Measurements from ENCODE around the gene SCYL2.

DNA sequence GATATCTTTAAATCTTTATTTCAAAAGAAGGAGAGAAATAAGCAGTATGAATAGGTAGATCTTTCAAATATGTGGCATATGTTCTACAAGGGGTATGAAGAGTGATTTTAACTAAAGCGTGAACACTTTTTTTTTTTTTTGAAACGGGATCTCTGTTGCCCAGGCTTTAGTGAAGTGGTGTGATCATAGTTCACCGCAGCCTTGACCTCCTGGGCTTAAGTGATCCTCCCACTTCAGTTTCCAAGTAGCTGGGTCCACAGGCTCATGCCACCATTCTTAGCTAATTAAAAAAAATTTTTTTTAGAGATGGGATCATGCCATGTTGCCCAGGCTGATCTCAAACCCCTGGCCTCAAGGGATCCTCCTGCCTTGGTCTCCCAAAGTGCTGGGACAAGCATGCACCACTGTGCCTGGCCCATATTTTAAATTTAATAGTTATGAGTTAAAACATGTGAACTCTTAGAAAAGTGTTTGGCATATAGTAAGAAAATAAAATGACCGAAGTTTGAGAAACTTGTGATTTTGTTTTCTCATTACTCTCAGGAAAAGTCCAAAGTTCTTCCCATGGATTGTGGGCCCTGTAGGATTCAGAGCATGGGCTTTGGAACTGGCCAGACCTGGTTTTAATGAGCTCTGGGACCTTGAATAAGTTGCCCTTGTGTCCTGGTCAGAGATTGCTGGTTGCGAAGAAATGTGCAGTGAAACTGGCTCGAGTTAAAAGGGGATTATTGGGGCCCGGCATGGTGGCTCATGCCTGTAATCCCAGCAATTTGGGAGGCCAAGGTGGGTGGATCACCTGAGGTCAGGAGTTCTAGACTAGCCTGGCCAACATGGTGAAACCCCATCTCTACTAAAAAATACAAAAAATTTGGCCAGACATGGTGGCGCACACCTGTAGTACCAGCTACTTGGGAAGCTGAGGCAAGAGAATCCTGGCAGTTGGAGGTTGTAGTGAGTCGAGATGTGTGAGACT lies 116.9 kb downstream of the SCYL2 start:
- TF ChIP-seq CTCF (IDR thresholded peaks at IDR 0.05), result no peak
- no peak for TF ChIP-seq POLR2A (IDR thresholded peaks at IDR 0.05; ENCODE audit: low read depth)
- TF ChIP-seq EP300 (IDR thresholded peaks at IDR 0.05), result no peak

Measured in esophagus muscularis mucosa (tissue), 4 donors.